Measurements from ENCODE around the gene DICER1.

The DICER1 gene

DNA sequence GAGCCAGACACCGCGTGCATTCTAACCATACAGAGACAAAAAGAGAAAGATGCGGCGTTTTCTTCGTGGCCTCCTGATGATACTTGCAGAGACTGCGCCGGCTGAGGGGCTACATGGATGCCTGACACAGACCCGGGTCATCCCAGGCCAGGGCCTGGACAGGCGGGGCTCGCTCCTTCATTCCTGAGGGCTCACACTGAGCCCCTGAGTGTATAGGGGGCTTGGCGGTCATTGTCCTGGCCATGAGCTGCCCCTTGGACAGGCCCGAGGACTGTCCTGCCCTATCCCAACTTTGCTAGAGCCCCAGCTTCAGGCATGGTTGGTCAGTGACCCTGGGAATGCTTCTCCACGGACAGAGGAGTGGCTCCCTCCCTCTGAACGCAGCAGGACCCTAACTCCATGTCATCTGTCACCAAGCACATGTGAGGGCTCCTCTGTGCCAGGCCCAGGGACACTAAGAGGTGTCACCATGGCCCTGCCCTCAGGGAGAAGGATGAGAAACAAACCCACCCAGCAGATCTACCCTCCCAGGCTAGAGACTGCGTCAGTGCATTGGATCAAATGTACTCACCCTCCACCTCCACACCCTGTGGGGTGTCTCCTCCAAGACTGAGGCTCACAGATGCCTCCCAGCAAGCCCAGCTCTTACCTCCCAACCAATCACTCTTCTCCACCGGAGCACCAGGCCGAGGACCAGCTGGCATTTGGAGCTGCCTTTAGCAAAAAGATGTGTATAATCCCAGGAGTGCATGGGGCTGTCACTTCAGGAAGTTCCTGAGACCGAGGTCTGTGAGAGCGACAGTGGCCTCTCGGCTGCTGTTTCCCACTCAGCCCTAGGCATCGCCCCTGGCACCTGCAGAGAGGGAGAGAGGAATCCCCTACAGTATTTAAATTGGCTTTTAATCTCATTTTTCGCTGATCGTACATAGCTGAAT, 102.7 kb downstream of the DICER1 start:
- no peak for DNase-seq

DNA sequence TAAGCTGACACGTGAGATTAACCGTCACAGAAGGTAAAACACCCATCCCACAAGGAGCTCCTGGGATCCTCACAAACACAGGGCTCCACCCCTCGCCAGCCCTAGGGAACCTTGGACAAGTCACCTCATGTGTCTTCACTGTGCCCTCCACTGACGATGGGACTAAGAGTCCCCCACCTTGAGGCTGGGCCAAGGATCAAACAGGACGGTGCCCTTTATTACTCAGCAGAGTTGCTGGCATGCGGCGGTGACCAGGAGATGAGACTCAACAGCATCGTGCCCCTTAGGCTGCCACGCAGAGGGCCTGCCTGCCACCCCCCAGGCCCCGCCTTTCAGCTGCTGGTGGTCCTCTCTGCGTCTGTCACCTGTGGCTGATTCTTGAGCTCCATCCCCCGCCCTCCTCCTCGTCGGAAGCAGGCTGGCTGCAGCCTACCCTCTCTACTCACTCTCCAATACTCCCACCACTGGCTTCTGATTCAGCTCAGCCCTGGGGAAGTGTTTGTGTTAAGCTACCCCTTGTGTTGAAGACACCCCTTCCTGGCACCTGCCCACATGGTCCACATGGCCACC, 105.2 kb downstream of the DICER1 start:
- no peak for DNase-seq

DNA sequence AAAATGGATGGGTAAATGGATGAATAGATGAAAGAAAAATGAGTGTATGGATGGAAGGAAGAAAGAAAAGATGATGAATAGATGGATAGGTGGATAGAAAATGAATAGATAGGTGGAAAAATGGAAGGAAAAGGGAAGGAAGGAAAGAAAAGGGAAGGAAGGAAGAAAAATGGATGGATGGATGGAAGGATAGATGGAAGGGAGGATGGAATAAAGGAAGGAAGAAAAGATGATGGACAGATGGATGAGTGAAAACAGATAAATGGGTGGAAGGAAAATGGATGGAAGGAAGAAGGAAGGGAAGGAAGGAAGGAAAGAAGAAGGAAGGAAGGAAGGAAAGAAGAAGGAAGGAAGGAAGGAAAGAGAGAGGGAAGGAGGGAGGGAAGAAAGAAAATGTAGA, 107.4 kb downstream of the DICER1 start:
- no peak for DNase-seq

- no peak for DNase-seq
These were observed 108.5 kb downstream of the DICER1 start for GRCh38 chr14:95048771-95049312.

- no peak for DNase-seq
These were observed 109.6 kb downstream of the DICER1 start for GRCh38 chr14:95047754-95048153.

DNA sequence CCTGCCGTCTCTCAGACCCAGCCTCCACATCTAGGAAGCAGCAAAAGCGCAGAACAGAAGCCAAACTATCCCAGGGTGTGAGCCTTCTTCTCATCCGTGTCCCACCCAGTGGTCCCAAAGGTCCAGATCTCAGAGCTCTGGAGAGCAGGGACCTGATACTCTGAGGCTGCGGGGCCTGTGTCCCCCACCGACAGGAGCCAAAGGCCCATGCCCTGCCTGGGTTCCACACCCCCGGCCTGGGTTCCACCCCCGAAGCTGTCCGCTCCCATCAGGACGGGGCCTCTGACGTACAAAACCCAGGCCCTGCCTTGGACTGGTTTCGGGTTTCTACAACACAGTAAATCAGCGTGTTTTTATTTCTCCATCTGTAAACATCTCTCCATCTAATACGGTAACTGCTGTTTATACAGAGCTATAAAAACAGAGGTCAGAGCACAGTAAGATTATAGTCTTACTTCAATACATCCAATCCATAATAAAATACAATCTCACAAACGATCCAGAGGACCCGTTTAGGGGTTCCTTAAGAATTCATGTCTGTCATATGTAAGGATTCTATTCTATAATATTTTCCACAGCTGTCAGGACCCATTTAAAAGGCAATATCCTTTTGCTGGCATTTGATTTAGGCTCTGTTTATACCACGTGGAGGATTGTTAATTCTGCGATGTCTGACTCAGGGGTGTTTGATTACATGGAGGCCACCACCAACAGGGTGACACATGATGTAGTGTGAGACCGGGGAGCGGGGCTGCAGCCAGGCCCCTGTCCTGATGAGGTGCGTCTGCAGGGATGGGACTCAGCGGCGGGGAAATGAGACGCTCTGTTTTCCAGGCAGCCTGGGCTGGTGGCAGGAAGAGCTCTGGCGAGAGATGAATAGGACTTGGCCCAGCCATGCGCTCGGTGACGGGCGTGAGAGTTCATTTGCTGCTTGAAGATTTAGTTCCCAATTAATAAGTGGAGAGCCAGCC, 110.3 kb downstream of the DICER1 start:
- no peak for DNase-seq

GRCh38 chr14:95045836-95046430, 111.4 kb downstream of the DICER1 start:
- no peak for DNase-seq

- no peak for DNase-seq
These were observed 112.1 kb downstream of the DICER1 start for GRCh38 chr14:95045106-95045701.

GRCh38 chr14:95044463-95045105, 112.7 kb downstream of the DICER1 start:
- DNase-seq, result no peak

- peak; percentile 18 for DNase-seq
These were observed 113.4 kb downstream of the DICER1 start for GRCh38 chr14:95043732-95044462.

DNA sequence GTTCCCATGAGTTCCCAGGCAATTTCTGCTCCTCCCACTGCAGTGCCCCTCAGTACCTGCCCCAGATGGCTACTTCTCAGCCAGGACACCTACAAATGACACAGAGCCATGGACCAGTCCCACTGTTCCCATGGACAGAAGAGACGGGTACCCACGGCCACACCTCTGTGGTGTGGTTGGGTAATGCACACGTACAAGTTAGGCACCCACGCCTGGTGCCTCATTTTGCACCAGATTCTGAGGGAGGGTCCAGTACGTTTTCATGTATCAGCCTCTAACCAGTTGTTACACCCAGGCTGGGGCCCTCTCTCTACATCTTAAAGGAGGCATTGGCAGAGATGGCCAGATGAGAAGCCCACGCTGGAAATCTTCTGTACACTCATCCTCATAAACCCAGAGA, 114.0 kb downstream of the DICER1 start:
- DNase-seq, result no peak

DNA sequence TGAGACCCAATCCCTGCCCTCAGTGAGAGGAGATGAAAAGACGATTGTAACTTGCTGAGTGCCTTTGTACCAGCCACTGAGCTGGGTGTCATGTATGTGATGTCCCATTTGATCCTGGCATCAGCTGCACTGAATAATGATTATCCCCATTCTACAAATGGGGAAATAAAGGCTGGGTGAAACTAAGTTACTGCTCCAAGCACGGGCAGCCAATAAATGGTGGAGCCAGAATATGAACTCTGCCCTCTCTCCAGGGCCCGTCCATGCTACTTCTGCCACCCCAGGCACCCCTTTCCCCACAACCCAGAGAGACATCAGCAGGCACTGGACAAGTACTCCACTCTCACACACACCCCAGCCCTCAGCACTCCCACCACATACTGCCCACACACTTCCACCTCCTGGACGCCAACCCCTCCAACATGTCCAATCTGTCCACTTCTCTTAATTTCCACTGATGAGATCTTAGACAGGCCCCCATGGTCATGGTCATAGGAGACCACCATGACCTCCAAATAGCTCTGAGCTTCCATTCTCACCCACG, 115.8 kb downstream of the DICER1 start:
- DNase-seq, result no peak

DNA sequence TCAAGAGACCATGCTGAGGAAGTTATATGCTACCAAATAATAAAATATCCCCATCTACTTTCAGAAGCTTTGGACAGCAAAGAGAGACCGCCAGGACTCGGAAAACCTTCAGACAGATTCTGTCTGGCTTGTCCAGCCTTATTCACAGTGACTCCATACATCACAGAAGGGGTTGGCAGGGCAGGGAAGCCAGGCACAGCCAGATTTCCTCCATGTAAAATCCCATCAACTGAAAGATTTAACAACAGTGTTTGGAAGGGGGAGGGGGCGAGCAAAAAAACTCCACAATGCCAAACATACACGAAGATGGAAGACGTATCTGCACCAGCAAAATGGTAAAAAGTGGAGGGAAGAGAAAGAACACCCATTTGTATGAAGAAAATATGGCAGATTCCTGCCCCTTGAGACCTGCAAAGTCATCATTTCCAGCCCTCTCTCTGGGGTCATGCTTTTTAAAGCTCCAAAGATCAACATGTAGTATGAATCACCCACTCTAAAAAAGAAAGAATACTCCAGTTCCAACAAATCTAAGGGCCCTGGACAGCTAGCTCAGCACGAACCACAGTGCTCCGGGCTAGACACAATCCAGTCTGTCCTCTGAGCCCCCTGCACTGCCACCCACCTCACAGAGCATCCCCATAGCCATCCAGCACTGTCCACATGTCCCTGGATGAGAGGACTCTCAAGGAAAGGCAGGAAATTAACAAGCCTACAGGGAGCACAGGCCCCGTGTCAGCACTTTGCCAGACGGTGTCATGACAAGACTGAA, 116.4 kb downstream of the DICER1 start:
- no peak for DNase-seq

DNA sequence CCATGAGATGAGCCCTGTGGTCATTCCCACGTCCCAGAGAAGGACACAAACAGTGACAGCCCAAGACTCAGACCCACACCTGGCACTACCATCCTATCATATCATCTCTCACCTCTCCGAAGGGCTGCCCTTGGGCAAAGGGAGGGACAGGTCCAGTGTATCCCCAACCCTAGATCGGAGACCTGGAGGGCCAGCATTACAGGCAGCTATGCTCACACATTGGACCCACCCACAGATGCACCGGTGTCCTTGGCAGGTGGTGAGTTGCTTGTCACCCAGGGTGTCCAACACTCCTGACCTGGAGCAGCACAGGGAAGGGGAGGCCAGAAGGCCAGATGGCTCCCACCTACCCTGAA, 117.4 kb downstream of the DICER1 start:
- DNase-seq, result no peak

- DNase-seq, result no peak
These were observed 117.9 kb downstream of the DICER1 start for GRCh38 chr14:95039259-95039992.

DNA sequence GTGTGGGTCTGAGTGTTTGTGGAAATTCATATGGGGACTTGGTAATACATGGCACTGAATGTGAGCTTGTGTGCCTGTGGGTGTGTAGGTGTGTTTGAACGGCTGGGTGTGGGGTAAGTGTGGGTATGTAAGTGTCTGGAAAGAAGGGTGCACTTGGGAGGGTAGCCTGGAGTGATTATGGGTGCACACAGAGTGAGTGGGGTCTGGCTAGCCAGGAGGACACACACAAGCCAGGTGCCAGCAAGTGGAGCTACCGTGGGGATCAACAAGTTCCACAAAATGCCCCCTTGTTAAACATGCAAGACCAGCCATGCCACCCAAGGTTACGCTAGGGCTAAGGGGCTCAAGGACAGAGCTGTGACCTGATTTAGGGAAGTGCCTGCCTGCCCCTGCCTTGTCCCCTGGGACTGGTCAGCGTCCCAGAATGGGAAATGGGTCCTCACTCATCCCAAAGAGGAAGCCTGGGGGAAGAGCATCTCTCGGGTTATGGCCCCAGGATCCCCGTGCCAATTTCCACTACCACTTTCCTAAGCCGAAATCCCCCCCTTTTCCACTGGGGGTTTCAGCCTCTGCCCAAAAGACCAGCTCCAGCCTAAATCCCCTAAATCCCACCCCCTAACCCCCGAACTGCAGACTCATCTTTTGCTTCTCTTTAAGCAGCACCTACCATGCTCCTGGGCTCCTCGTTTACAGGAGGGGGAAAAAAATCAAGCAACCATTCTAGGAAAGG, 118.6 kb downstream of the DICER1 start:
- no peak for DNase-seq

DNA sequence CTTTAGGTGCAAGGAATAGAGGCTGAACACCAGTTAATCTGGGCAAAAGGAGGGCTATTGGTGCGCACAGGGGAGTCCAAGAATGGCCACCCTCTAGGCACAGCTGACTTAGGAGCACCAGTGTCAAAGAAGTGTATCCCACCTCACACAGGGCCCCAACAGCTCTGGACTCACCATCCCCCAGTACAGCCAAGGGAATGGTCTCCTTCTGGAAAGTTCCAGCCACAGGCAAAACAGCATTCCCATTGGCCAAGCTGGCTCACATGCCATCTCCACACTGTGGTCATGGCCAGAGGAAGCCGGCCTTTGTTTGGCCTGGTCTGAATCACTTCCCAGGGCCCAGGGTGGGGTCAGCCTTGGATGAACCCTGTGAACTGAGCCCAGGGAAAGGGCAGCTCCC, 120.1 kb downstream of the DICER1 start:
- no peak for DNase-seq
